Osteoblast (primary cell): Measurements from ENCODE around the gene TRAPPC4. TPM values are rescaled to one million over a fixed set of nuclear protein-coding genes. Genes with fewer than 3 reads are reported as not detected.
A peak's percentile ranks its signal among the peaks of the same experiment; 100 is the strongest.
"Not testable (repeated sequence)": the region's sequence is repeated elsewhere in the genome, so short reads cannot be mapped to it uniquely, and the experiment has no call there.

Experiments used
- DNase-seq: peaks from one replicate; pipeline ENCODE4 v3.0.0; 2011; ENCODE audit warnings: low spot score, mixed read lengths; ENCODE audit not compliant: insufficient read length; ENCODE audit errors: missing footprints
- H2AFZ ChIP-seq: 2 replicates; pipeline ENCODE4 v1.6.0; 2011; ENCODE audit warnings: mild to moderate bottlenecking, low read length
- H3K27ac ChIP-seq: 2 replicates; pipeline ENCODE4 v1.5.1; 2011; ENCODE audit warnings: mild to moderate bottlenecking, low read depth, low read length, moderate library complexity
- H3K27me3 ChIP-seq: 2 replicates; pipeline ENCODE4 v1.6.0; 2012; ENCODE audit warnings: mild to moderate bottlenecking, control low read depth, inconsistent platforms, low read length, moderate library complexity; ENCODE audit not compliant: insufficient read depth
- H3K36me3 ChIP-seq: 2 replicates; pipeline ENCODE4 v1.5.1; 2011; ENCODE audit warnings: mild to moderate bottlenecking, low read length, control low read depth, moderate library complexity; ENCODE audit not compliant: insufficient read depth
- H3K4me1 ChIP-seq: 2 replicates; pipeline ENCODE4 v1.5.1; 2011; ENCODE audit warnings: mild to moderate bottlenecking, low read length, control low read depth, moderate library complexity; ENCODE audit not compliant: insufficient read depth
- H3K4me2 ChIP-seq: 2 replicates; pipeline ENCODE4 v1.6.0; 2011; ENCODE audit warnings: mild to moderate bottlenecking, low read length; ENCODE audit not compliant: insufficient read depth
- H3K4me3 ChIP-seq: fragments of 200-600 bp; sonication (generic); 3 replicates; pipeline ENCODE4 v1.5.1; 2012; ENCODE audit warnings: mild to moderate bottlenecking, low read length, inconsistent platforms; ENCODE audit not compliant: insufficient read depth
- H3K79me2 ChIP-seq: 2 replicates; pipeline ENCODE4 v1.6.0; 2012; ENCODE audit warnings: mild to moderate bottlenecking, low read length, control low read depth, inconsistent platforms; ENCODE audit not compliant: insufficient read depth
- H3K9me3 ChIP-seq: 2 replicates; pipeline ENCODE4 v1.5.1; 2011; ENCODE audit warnings: low read depth, low read length, control low read depth
- H4K20me1 ChIP-seq: 2 replicates; pipeline ENCODE4 v1.6.0; 2012; ENCODE audit warnings: mild to moderate bottlenecking, low read length, control low read depth; ENCODE audit not compliant: insufficient read depth
- total RNA-seq: library from RNA; depleted of rRNA; stranded (reverse); fragments of >200 nt; gene quantifications from 2 replicates; pipeline ENCODE4 v1.2.3, GENCODE V29; 2012
- TF ChIP-seq, protein P1 (sequence below): IDR thresholded peaks from 2 replicates; pipeline ENCODE4 v1.5.1; 2011; ENCODE audit warnings: mild to moderate bottlenecking, low read depth, low read length, moderate library complexity; ENCODE audit errors: extremely low read depth

Gene TRAPPC4
- total RNA-seq, 1 donor = 42.3 TPM

DNA sequence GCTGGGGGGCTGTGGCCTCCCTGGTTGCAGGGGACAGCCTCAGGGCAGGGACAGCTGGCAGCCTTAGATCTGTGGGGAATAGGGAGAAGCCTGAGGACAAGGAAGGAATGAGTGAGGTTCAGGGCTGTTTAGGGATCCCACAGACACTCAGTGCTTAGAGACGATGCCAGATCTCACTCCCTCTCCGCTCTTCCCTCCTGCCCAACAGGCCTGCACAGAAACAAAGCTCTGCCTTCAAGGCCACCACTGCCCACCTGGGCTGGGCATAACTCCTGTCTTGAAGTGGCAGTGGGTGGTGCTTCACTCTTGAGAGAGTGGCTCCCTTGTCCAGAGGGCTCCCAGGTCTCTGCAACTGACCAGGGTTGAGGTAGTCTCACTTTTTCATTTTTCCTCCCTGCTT lies 33.7 kb upstream of the TRAPPC4 start:
- H3K27me3 ChIP-seq = peaks cover 12% of the 10 kb centered on the region
- H3K4me3 ChIP-seq = no peak overlapping the region
- no peaks in the 10 kb centered on the region for H3K36me3 ChIP-seq
- H3K4me2 ChIP-seq = no peak overlapping the region
- H3K9me3 ChIP-seq = no peaks in the 10 kb centered on the region
- peak; percentile 55 for DNase-seq
- H3K4me1 ChIP-seq = no peaks in the 10 kb centered on the region
- no peaks in the 10 kb centered on the region for H3K79me2 ChIP-seq
- H4K20me1 ChIP-seq = no peaks in the 10 kb centered on the region
- no peak overlapping the region for H2AFZ ChIP-seq
- no peak overlapping the region for H3K27ac ChIP-seq
- TF ChIP-seq, protein P1, sequence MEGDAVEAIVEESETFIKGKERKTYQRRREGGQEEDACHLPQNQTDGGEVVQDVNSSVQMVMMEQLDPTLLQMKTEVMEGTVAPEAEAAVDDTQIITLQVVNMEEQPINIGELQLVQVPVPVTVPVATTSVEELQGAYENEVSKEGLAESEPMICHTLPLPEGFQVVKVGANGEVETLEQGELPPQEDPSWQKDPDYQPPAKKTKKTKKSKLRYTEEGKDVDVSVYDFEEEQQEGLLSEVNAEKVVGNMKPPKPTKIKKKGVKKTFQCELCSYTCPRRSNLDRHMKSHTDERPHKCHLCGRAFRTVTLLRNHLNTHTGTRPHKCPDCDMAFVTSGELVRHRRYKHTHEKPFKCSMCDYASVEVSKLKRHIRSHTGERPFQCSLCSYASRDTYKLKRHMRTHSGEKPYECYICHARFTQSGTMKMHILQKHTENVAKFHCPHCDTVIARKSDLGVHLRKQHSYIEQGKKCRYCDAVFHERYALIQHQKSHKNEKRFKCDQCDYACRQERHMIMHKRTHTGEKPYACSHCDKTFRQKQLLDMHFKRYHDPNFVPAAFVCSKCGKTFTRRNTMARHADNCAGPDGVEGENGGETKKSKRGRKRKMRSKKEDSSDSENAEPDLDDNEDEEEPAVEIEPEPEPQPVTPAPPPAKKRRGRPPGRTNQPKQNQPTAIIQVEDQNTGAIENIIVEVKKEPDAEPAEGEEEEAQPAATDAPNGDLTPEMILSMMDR = no peak

DNA sequence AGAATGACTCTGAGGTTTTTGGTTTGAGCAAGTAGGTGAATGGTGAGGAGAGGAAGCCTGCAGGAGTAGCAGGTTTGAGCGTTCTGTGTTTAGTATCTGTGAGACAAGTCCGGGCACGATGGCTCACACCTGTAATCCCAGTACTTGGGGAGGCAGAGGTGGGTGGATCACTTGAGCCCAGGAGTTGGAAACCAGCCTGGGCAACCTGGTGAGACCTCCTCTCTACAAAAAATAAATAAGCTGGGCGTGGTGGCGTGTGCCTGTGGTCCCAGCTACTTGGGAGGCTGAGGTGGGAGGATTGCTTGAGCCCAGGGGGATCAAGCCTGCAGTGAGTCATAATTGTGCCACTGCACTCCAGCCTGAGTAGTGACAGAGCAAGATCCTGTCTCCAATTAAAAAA lies 30.3 kb upstream of the TRAPPC4 start:
- Histone ChIP-seq H4K20me1 (no peaks in the 10 kb centered on the region), H3K79me2 (no peaks in the 10 kb centered on the region), H3K4me1 (no peaks in the 10 kb centered on the region), H2AFZ (no peak overlapping the region), H3K9me3 (no peaks in the 10 kb centered on the region), H3K4me2 (no peak overlapping the region), H3K27me3 (no peaks in the 10 kb centered on the region), H3K36me3 (no peaks in the 10 kb centered on the region), H3K4me3 (no peak overlapping the region), H3K27ac (no peak overlapping the region)
- TF ChIP-seq, protein P1 = no peak
- DNase-seq = no peak

DNA sequence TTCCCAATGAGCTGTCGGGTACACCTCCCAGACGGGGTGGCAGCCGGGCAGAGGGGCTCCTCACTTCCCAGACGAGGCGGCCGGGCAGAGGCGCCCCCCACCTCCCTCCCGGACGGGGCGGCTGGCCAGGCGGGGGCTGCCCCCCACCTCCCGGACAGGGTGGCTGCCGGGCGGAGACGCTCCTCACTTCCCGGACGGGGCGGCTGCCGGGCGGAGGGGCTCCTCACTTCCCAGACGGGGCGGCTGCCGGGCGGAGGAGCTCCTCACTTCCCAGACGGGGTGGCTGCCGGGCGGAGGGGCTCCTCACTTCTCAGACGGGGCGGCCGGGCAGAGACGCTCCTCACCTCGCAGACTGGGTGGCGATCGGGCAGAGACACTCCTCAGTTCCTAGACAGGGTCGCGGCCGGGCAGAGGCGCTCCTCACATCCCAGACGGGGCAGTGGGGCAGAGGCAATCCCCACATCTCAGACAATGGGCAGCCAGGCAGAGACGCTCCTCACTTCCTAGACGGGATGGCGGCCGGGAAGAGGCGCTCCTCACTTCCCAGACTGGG lies 27.0 kb upstream of the TRAPPC4 start:
- H3K27ac ChIP-seq, H3K79me2 ChIP-seq, DNase-seq, H4K20me1 ChIP-seq, H3K4me3 ChIP-seq, H3K27me3 ChIP-seq, H3K36me3 ChIP-seq, H3K4me1 ChIP-seq, H2AFZ ChIP-seq, H3K4me2 ChIP-seq, H3K9me3 ChIP-seq: not testable (repeated sequence)

DNA sequence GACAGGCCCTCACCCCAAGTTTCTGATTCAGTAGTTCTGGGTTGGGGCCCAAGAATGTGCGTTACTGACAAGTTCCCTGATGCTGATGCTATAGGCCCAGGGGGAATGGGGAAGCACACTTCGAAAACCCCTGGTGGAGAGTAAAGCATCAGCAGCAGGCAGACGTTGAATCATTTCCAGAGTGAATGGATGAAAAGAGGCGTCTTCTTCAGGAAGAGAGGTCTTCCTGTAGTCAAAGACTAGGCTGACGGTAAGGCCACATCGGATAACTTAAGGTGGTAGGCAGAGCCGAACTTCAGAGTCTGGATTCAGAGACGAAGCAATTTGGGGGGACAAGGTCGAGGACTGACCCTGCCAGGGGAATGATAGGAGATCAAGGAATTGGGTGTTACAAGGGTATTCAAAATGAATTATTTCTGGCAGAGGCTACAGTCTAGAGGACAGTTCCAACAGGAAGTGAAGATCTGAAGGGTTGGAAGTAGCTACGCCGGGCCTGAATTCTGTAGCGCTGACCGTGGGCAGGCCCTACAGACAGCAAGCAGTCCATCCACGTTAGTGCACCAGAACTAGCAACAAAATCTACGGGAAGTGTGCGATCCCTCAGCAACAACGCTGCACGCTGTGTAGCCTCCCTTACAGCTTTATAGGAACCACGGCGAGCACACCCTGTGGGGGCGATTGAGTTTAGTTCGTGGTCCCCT lies 21.5 kb upstream of the TRAPPC4 start:
- H2AFZ ChIP-seq = peak overlapping the region; percentile 99
- H3K36me3 ChIP-seq = peaks cover 7% of the 10 kb centered on the region
- peaks cover 22% of the 10 kb centered on the region for H3K79me2 ChIP-seq

More for the DNA sequence above, 21.5 kb upstream of the TRAPPC4 start:
- peak overlapping the region; percentile 99 for H3K4me2 ChIP-seq
- TF ChIP-seq, protein P1 = peak; percentile 39
- no peaks in the 10 kb centered on the region for H3K27me3 ChIP-seq
- peak; percentile 90 for DNase-seq
- peak overlapping the region; percentile 77 for H3K27ac ChIP-seq
- peak overlapping the region; percentile 90 for H3K4me3 ChIP-seq
- no peaks in the 10 kb centered on the region for H4K20me1 ChIP-seq
- peaks cover 33% of the 10 kb centered on the region for H3K4me1 ChIP-seq
- no peaks in the 10 kb centered on the region for H3K9me3 ChIP-seq
